ENCODE measurements around the gene IL1RAPL1. TPM values are rescaled to one million over a fixed set of nuclear protein-coding genes. Genes with fewer than 3 reads are reported as not detected.

The IL1RAPL1 gene
- total and polyA plus RNA-seq, 2 donors (not counting 3 experiments of a cell fraction or from before 2014, with no cell fraction given): 0.79 to 1.3 TPM

DNA sequence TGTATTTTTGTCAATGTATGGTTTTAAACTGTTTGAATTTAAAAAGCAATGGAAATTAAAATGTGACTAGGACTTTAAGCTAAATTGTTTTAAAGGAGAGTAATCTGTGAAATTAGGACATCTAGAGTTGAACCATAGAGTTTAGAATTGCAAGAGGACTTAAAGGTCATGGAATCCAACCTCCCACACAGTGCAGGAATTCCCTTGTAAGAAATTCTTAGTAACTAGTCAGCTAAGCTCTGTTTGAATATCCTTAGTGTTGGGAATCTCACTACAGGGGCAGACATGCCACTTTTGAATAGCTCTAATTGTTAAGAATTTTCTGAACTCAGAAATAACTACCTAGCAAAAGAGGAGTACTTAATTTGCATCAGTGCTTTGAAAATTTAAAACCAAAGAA, 292.9 kb downstream of the IL1RAPL1 start:
- POLR2A ChIA-PET: no interaction called here

More for the DNA sequence above, 292.9 kb downstream of the IL1RAPL1 start:
- DNase-seq (ENCODE audit: low read depth, low spot score): no peak
- no peaks in the 10 kb centered on the region for H3K36me3 ChIP-seq (ENCODE audit: control insufficient read depth in 2 of 2, extremely low read depth in 1 of 2, insufficient read depth in 2 of 2, low read length in 2 of 2)
- no peak for TF ChIP-seq POLR2AphosphoS5 (IDR thresholded peaks at IDR 0.05; ENCODE audit: insufficient read depth, low read depth, low read length)
- no peak for TF ChIP-seq GATA2 (IDR thresholded peaks at IDR 0.05; ENCODE audit: insufficient read depth, insufficient read length, low read depth, low read length)
- TF ChIP-seq, protein P1, sequence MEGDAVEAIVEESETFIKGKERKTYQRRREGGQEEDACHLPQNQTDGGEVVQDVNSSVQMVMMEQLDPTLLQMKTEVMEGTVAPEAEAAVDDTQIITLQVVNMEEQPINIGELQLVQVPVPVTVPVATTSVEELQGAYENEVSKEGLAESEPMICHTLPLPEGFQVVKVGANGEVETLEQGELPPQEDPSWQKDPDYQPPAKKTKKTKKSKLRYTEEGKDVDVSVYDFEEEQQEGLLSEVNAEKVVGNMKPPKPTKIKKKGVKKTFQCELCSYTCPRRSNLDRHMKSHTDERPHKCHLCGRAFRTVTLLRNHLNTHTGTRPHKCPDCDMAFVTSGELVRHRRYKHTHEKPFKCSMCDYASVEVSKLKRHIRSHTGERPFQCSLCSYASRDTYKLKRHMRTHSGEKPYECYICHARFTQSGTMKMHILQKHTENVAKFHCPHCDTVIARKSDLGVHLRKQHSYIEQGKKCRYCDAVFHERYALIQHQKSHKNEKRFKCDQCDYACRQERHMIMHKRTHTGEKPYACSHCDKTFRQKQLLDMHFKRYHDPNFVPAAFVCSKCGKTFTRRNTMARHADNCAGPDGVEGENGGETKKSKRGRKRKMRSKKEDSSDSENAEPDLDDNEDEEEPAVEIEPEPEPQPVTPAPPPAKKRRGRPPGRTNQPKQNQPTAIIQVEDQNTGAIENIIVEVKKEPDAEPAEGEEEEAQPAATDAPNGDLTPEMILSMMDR (IDR thresholded peaks at IDR 0.05; ENCODE audit: extremely low read depth in 1 of 2, insufficient read depth in 1 of 2, low read depth in 1 of 2, low read length in 2 of 2): no peak
- TF ChIP-seq, protein P2, sequence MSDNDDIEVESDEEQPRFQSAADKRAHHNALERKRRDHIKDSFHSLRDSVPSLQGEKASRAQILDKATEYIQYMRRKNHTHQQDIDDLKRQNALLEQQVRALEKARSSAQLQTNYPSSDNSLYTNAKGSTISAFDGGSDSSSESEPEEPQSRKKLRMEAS (IDR thresholded peaks at IDR 0.05; ENCODE audit: insufficient read depth, insufficient read length): no peak
- no peak for TF ChIP-seq JUN (IDR thresholded peaks at IDR 0.05; ENCODE audit: borderline replicate concordance, insufficient read depth, insufficient read length, low read depth)
- no peak for TF ChIP-seq FOS (IDR thresholded peaks at IDR 0.05; ENCODE audit: borderline replicate concordance, insufficient read depth, low read length)
- TF ChIP-seq MYC (IDR thresholded peaks at IDR 0.05; ENCODE audit: low read depth, low read length): no peak
- no peak for TF ChIP-seq POLR2A (IDR thresholded peaks at IDR 0.05; ENCODE audit: low read depth, low read length)
- no peak overlapping the region for H3K4me2 ChIP-seq (ENCODE audit: insufficient read depth, low read length)
- no peaks in the 10 kb centered on the region for H4K20me1 ChIP-seq (replicated peaks; ENCODE audit: control insufficient read depth, extremely low read depth, insufficient read depth, low read length)
- dilution Hi-C loops (cut with MboI; ENCODE audit: extremely low pct_ligation_motif_present, low sequenced_read_pairs) (no loop called here), intact Hi-C loops (cut with micrococcal nuclease) (no loop called here)
- H3K27ac ChIP-seq (ENCODE audit: insufficient read depth, low read depth, low read length): no peak overlapping the region
- no peaks in the 10 kb centered on the region for H3K79me2 ChIP-seq (ENCODE audit: control insufficient read depth, insufficient read depth, low read length)
- BruUV-seq (replicated peaks): no TSS peak
- no peaks in the 10 kb centered on the region for H3K27me3 ChIP-seq (ENCODE audit: control insufficient read depth in 2 of 2, insufficient read depth in 2 of 2, low read length in 2 of 2)
- H3K4me1 ChIP-seq (ENCODE audit: control insufficient read depth, extremely low read depth, insufficient read depth, low read length): no peaks in the 10 kb centered on the region
- H3K9ac ChIP-seq (replicated peaks; ENCODE audit: extremely low read depth, insufficient read depth, low read length): no peak overlapping the region
- no peak for FAIRE-seq
- no peaks in the 10 kb centered on the region for H3K9me3 ChIP-seq (replicated peaks; ENCODE audit: control insufficient read depth, insufficient read depth, low read length)
- no peak overlapping the region for H2AFZ ChIP-seq (ENCODE audit: low read depth, low read length)
- CTCF ChIA-PET: no interaction called here
- H3K9me1 ChIP-seq (replicated peaks; ENCODE audit: control insufficient read depth, extremely low read depth, insufficient read depth, low read length): no peaks in the 10 kb centered on the region
- no peak overlapping the region for H3K4me3 ChIP-seq (replicated peaks in 1 of 3; ENCODE audit: insufficient read depth in 1 of 3, low read depth in 1 of 3, low read length in 3 of 3)

Measured in endothelial cell of umbilical vein (primary cell).